Measurements from ENCODE around the gene IPO11. TPM values are rescaled to one million over a fixed set of nuclear protein-coding genes. Genes with fewer than 3 reads are reported as not detected.

The IPO11 gene
- total and polyA plus RNA-seq, 2 experiments from 2014 or later: 18.7 to 64.7 TPM

- Histone ChIP-seq H3K27me3 (ENCODE audit: insufficient read depth) (no peaks in the 10 kb centered on the region), H2AFZ (no peak overlapping the region), H3K9me2 (ENCODE audit: insufficient read depth) (no peaks in the 10 kb centered on the region), H3K4me2 (no peak overlapping the region), H3F3A (replicated peaks; ENCODE audit: low read depth) (no peaks in the 10 kb centered on the region), H3K36me3 (ENCODE audit: insufficient read depth) (no peaks in the 10 kb centered on the region; the same call in 1 of the 2 replicates), H3K27ac (ENCODE audit: low read depth) (no peak overlapping the region), H3K4me1 (ENCODE audit: insufficient read depth) (no peaks in the 10 kb centered on the region), H3K79me2 (replicated peaks; ENCODE audit: insufficient read depth) (no peaks in the 10 kb centered on the region), H3K4me3 (no peak overlapping the region), H4K20me1 (replicated peaks; ENCODE audit: insufficient read depth) (no peaks in the 10 kb centered on the region)
- Mint-ChIP-seq H3K4me1 (no peaks in the 10 kb centered on the region), H3K27ac (no peak overlapping the region), H3K27me3 (ENCODE audit: insufficient read depth, low read depth, poor library complexity) (no peaks in the 10 kb centered on the region), H3K9me3 (no peaks in the 10 kb centered on the region), H3K36me3 (ENCODE audit: low read depth) (peaks cover 10% of the 10 kb centered on the region; the same call in 2 of the 3 replicates), H3K4me3 (no peak overlapping the region)
- ATAC-seq (no peak), DNase-seq (ENCODE audit: low spot score) (no peak)
- TF ChIP-seq ZNF331 (CRISPR knock-in tag; IDR thresholded peaks at IDR 0.05; ENCODE audit: low read depth) (no peak), CREB1 (CRISPR knock-in tag; IDR thresholded peaks at IDR 0.05; ENCODE audit: low read depth) (no peak), STAT1 (IDR thresholded peaks at IDR 0.05; ENCODE audit: unreplicated experiment) (no peak), CTCF (conservative IDR thresholded peaks at IDR 0.05; ENCODE audit: low read depth in 2 of 2) (no peak), ZNF114 (CRISPR knock-in tag; IDR thresholded peaks at IDR 0.05) (no peak), POLR2AphosphoS5 (IDR thresholded peaks at IDR 0.05; ENCODE audit: low read depth) (no peak), EZH2 (IDR thresholded peaks at IDR 0.05; ENCODE audit: low read depth, unreplicated experiment) (no peak)
Measured at GRCh38 chr5:62605638-62606037, 193.1 kb downstream of the IPO11 start.

DNA sequence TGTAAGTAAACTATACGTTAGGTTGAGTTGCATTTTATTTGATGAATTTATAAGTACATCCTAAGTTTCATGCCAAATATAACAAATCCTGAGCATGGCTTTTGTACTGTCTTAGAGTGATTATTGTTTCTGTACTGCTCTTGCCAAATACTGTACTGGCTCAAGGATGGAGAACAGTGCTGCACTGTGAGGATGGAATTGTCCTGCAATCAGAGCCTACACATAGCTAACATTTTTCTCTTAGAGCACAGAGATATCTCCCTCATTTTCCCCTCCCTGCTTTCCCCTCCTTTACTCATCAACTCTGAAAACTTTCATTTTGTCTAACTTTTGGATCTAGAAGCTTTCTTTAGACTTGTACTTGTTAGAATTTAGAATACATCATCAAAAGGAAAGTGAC, 194.3 kb downstream of the IPO11 start:
- H3K36me3 ChIP-seq (ENCODE audit: insufficient read depth): no peaks in the 10 kb centered on the region; the same call in 1 of the 2 replicates
- no peak overlapping the region for H3K4me2 ChIP-seq
- H3K36me3 Mint-ChIP-seq (ENCODE audit: low read depth): peaks cover 10% of the 10 kb centered on the region; the same call in 2 of the 3 replicates
- DNase-seq (ENCODE audit: low spot score) (no peak), ATAC-seq (no peak)
- no peaks in the 10 kb centered on the region for H3K27me3 ChIP-seq (ENCODE audit: insufficient read depth)
- no peak overlapping the region for H3K4me3 ChIP-seq
- no peak overlapping the region for H3K27ac Mint-ChIP-seq
- no peaks in the 10 kb centered on the region for H3F3A ChIP-seq (replicated peaks; ENCODE audit: low read depth)
- no peaks in the 10 kb centered on the region for H3K79me2 ChIP-seq (replicated peaks; ENCODE audit: insufficient read depth)
- no peak overlapping the region for H3K27ac ChIP-seq (ENCODE audit: low read depth)
- TF ChIP-seq, protein P1, sequence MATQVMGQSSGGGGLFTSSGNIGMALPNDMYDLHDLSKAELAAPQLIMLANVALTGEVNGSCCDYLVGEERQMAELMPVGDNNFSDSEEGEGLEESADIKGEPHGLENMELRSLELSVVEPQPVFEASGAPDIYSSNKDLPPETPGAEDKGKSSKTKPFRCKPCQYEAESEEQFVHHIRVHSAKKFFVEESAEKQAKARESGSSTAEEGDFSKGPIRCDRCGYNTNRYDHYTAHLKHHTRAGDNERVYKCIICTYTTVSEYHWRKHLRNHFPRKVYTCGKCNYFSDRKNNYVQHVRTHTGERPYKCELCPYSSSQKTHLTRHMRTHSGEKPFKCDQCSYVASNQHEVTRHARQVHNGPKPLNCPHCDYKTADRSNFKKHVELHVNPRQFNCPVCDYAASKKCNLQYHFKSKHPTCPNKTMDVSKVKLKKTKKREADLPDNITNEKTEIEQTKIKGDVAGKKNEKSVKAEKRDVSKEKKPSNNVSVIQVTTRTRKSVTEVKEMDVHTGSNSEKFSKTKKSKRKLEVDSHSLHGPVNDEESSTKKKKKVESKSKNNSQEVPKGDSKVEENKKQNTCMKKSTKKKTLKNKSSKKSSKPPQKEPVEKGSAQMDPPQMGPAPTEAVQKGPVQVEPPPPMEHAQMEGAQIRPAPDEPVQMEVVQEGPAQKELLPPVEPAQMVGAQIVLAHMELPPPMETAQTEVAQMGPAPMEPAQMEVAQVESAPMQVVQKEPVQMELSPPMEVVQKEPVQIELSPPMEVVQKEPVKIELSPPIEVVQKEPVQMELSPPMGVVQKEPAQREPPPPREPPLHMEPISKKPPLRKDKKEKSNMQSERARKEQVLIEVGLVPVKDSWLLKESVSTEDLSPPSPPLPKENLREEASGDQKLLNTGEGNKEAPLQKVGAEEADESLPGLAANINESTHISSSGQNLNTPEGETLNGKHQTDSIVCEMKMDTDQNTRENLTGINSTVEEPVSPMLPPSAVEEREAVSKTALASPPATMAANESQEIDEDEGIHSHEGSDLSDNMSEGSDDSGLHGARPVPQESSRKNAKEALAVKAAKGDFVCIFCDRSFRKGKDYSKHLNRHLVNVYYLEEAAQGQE (IDR thresholded peaks at IDR 0.05; ENCODE audit: unreplicated experiment): no peak
- TF ChIP-seq ZNF331 (CRISPR knock-in tag; IDR thresholded peaks at IDR 0.05; ENCODE audit: low read depth) (no peak), NANOG (IDR thresholded peaks at IDR 0.05; ENCODE audit: borderline replicate concordance) (no peak)
- no peaks in the 10 kb centered on the region for H3K9me2 ChIP-seq (ENCODE audit: insufficient read depth)
- H3K27me3 Mint-ChIP-seq (ENCODE audit: insufficient read depth, low read depth, poor library complexity): no peaks in the 10 kb centered on the region
- H2AFZ ChIP-seq: no peak overlapping the region
- no peaks in the 10 kb centered on the region for H3K4me1 Mint-ChIP-seq
- no peaks in the 10 kb centered on the region for H3K4me1 ChIP-seq (ENCODE audit: insufficient read depth)
- H3K9me3 Mint-ChIP-seq: no peaks in the 10 kb centered on the region
- no peak overlapping the region for H3K4me3 Mint-ChIP-seq
- no peaks in the 10 kb centered on the region for H4K20me1 ChIP-seq (replicated peaks; ENCODE audit: insufficient read depth)

Data from GM23338 (cell line).